ENCODE results near the gene BAG1.
A peak's percentile ranks its signal among the peaks of the same experiment; 100 is the strongest.

BAG1 gene

GRCh38 chr9:33202552-33203201 lies 61.8 kb downstream of the BAG1 start:
- DNase-seq = peak; percentile 3

All from activated T-cell treated with anti-CD3 and anti-CD28 coated beads for 4 hours (primary cell).